Upper lobe of left lung (tissue), 4 donors: ENCODE results near the gene SHKBP1.

Experiments used
- EP300 ChIP-seq, 4 donors: sonication (generic); formaldehyde crosslinking; IDR thresholded peaks; one replicate each; pipeline ENCODE4 v1.5.1; 2017; ENCODE audit warnings: antibody characterized with exemption in 4 of 4, control low read depth in 2 of 4
- POLR2A ChIP-seq, 4 donors: fragments of 450-650 bp; IDR thresholded peaks; one replicate each; pipeline ENCODE4 v1.5.1; 2016 to 2017; ENCODE audit warnings: antibody characterized with exemption in 4 of 4, mild to moderate bottlenecking in 2 of 4
- TF ChIP-seq, protein P1 (sequence below), 6 experiments: fragments of 450-650 bp in 4 of 6; fragments of 200-600 bp in 2 of 6; sonication (generic) in 2 of 6; IDR thresholded peaks; one replicate each; pipeline ENCODE4 v1.5.1; 2016 to 2019; ENCODE audit warnings: antibody characterized with exemption in 6 of 6

- TF ChIP-seq, protein P1, sequence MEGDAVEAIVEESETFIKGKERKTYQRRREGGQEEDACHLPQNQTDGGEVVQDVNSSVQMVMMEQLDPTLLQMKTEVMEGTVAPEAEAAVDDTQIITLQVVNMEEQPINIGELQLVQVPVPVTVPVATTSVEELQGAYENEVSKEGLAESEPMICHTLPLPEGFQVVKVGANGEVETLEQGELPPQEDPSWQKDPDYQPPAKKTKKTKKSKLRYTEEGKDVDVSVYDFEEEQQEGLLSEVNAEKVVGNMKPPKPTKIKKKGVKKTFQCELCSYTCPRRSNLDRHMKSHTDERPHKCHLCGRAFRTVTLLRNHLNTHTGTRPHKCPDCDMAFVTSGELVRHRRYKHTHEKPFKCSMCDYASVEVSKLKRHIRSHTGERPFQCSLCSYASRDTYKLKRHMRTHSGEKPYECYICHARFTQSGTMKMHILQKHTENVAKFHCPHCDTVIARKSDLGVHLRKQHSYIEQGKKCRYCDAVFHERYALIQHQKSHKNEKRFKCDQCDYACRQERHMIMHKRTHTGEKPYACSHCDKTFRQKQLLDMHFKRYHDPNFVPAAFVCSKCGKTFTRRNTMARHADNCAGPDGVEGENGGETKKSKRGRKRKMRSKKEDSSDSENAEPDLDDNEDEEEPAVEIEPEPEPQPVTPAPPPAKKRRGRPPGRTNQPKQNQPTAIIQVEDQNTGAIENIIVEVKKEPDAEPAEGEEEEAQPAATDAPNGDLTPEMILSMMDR (IDR thresholded peaks at IDR 0.05), result no peak
- TF ChIP-seq POLR2A (IDR thresholded peaks at IDR 0.05) (no peak), EP300 (IDR thresholded peaks at IDR 0.05) (no peak)
Observed at GRCh38 chr19:40611900-40612698, 35.4 kb downstream of the SHKBP1 start.
